ENCODE results near the gene UNC79. TPM values are rescaled to one million over a fixed set of nuclear protein-coding genes. Genes with fewer than 3 reads are reported as not detected.

UNC79 gene
- total and polyA plus RNA-seq, 2 donors (not counting 3 experiments of a cell fraction or from before 2014, with no cell fraction given) = not detected

- TF ChIP-seq GATA2 (IDR thresholded peaks at IDR 0.05; ENCODE audit: insufficient read depth, insufficient read length, low read depth, low read length) = no peak
- TF ChIP-seq POLR2A (IDR thresholded peaks at IDR 0.05; ENCODE audit: low read depth, low read length) = no peak
- TF ChIP-seq JUN (IDR thresholded peaks at IDR 0.05; ENCODE audit: borderline replicate concordance, insufficient read depth, insufficient read length, low read depth) = no peak
- no peak for TF ChIP-seq FOS (IDR thresholded peaks at IDR 0.05; ENCODE audit: borderline replicate concordance, insufficient read depth, low read length)
- no peak overlapping the region for H3K4me2 ChIP-seq (ENCODE audit: insufficient read depth, low read length)
- no peak overlapping the region for H3K27ac ChIP-seq (ENCODE audit: insufficient read depth, low read depth, low read length)
- H3K4me1 ChIP-seq (ENCODE audit: control insufficient read depth, extremely low read depth, insufficient read depth, low read length) = no peaks in the 10 kb centered on the region
- no peaks in the 10 kb centered on the region for H3K27me3 ChIP-seq (ENCODE audit: control insufficient read depth in 2 of 2, insufficient read depth in 2 of 2, low read length in 2 of 2)
- H3K79me2 ChIP-seq (ENCODE audit: control insufficient read depth, insufficient read depth, low read length) = no peaks in the 10 kb centered on the region
- H3K9me1 ChIP-seq (replicated peaks; ENCODE audit: control insufficient read depth, extremely low read depth, insufficient read depth, low read length) = no peaks in the 10 kb centered on the region
- no peak overlapping the region for H2AFZ ChIP-seq (ENCODE audit: low read depth, low read length)
- POLR2A ChIA-PET = no interaction called here
- dilution Hi-C loops (cut with MboI; ENCODE audit: extremely low pct_ligation_motif_present, low sequenced_read_pairs) (no loop called here), intact Hi-C loops (cut with micrococcal nuclease) (no loop called here)
- H4K20me1 ChIP-seq (replicated peaks; ENCODE audit: control insufficient read depth, extremely low read depth, insufficient read depth, low read length) = no peaks in the 10 kb centered on the region
- FAIRE-seq (no peak), DNase-seq (ENCODE audit: low read depth, low spot score) (no peak)
- no TSS peak for BruUV-seq (replicated peaks)
- no peaks in the 10 kb centered on the region for H3K36me3 ChIP-seq (ENCODE audit: control insufficient read depth in 2 of 2, extremely low read depth in 1 of 2, insufficient read depth in 2 of 2, low read length in 2 of 2)
- H3K9me3 ChIP-seq (replicated peaks; ENCODE audit: control insufficient read depth, insufficient read depth, low read length) = no peaks in the 10 kb centered on the region
- no peak overlapping the region for H3K9ac ChIP-seq (replicated peaks; ENCODE audit: extremely low read depth, insufficient read depth, low read length)
- CTCF ChIA-PET = no interaction called here
- no peak overlapping the region for H3K4me3 ChIP-seq (replicated peaks in 1 of 3; ENCODE audit: insufficient read depth in 1 of 3, low read depth in 1 of 3, low read length in 3 of 3)
These were observed 270.2 kb downstream of the UNC79 start for GRCh38 chr14:93700928-93701327.

- Histone ChIP-seq H3K9me1 (replicated peaks; ENCODE audit: control insufficient read depth, extremely low read depth, insufficient read depth, low read length) (no peaks in the 10 kb centered on the region), H2AFZ (ENCODE audit: low read depth, low read length) (no peak overlapping the region), H3K36me3 (ENCODE audit: control insufficient read depth in 2 of 2, extremely low read depth in 1 of 2, insufficient read depth in 2 of 2, low read length in 2 of 2) (no peaks in the 10 kb centered on the region), H3K79me2 (ENCODE audit: control insufficient read depth, insufficient read depth, low read length) (no peaks in the 10 kb centered on the region), H4K20me1 (replicated peaks; ENCODE audit: control insufficient read depth, extremely low read depth, insufficient read depth, low read length) (no peaks in the 10 kb centered on the region), H3K4me2 (ENCODE audit: insufficient read depth, low read length) (no peak overlapping the region), H3K4me1 (ENCODE audit: control insufficient read depth, extremely low read depth, insufficient read depth, low read length) (no peaks in the 10 kb centered on the region), H3K4me3 (replicated peaks in 1 of 3; ENCODE audit: insufficient read depth in 1 of 3, low read depth in 1 of 3, low read length in 3 of 3) (no peak overlapping the region), H3K27ac (ENCODE audit: insufficient read depth, low read depth, low read length) (no peak overlapping the region), H3K27me3 (ENCODE audit: control insufficient read depth in 2 of 2, insufficient read depth in 2 of 2, low read length in 2 of 2) (no peaks in the 10 kb centered on the region), H3K9ac (replicated peaks; ENCODE audit: extremely low read depth, insufficient read depth, low read length) (no peak overlapping the region), H3K9me3 (replicated peaks; ENCODE audit: control insufficient read depth, insufficient read depth, low read length) (no peaks in the 10 kb centered on the region)
- intact Hi-C loops (cut with micrococcal nuclease) = no loop called here
- DNase-seq (ENCODE audit: low read depth, low spot score) (no peak), FAIRE-seq (no peak)
- TF ChIP-seq MAX (IDR thresholded peaks at IDR 0.05; ENCODE audit: insufficient read depth, insufficient read length) (no peak), POLR2AphosphoS5 (IDR thresholded peaks at IDR 0.05; ENCODE audit: insufficient read depth, low read depth, low read length) (no peak), EZH2 (IDR thresholded peaks at IDR 0.05; ENCODE audit: borderline replicate concordance, low read depth, low read length, severe bottlenecking) (no peak), POLR2A (IDR thresholded peaks at IDR 0.05; ENCODE audit: low read depth, low read length) (no peak), FOS (IDR thresholded peaks at IDR 0.05; ENCODE audit: borderline replicate concordance, insufficient read depth, low read length) (no peak), CTCF (IDR thresholded peaks at IDR 0.05; ENCODE audit: extremely low read depth in 1 of 2, insufficient read depth in 1 of 2, low read depth in 1 of 2, low read length in 2 of 2) (no peak), MYC (IDR thresholded peaks at IDR 0.05; ENCODE audit: low read depth, low read length) (no peak), JUN (IDR thresholded peaks at IDR 0.05; ENCODE audit: borderline replicate concordance, insufficient read depth, insufficient read length, low read depth) (no peak), GATA2 (IDR thresholded peaks at IDR 0.05; ENCODE audit: insufficient read depth, insufficient read length, low read depth, low read length) (no peak)
- no TSS peak for BruUV-seq (replicated peaks)
- dilution Hi-C loops (cut with MboI; ENCODE audit: extremely low pct_ligation_motif_present, low sequenced_read_pairs) = no loop called here
- ChIA-PET CTCF (no interaction called here), POLR2A (no interaction called here)
These were observed 270.8 kb downstream of the UNC79 start for GRCh38 chr14:93701562-93701961.

Measured in endothelial cell of umbilical vein (primary cell).